ENCODE data around the gene NAT14.

Gene NAT14

DNA sequence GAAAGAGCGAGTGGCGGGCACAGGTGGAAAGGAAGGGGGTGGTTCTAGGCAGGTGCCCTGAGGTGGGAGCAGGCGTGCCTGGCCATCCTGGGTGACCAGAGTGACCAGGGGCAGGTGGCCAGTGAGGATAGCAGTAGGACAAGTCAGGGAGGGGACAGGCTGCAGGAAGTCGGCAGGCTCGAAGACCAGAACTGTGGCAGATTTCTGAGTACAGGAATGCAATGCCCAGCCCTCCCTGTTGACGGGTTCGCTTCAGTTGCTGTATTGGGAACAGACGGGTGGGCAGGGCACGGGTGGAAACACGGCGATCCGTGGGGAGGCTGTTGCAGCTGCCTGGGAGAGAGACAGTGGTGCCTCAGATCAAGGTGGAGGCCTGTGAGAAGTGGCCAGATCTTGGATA, 6.6 kb upstream of the NAT14 start:
- DNase-seq (ENCODE audit: low read depth): no peak
- TF ChIP-seq, protein P1, sequence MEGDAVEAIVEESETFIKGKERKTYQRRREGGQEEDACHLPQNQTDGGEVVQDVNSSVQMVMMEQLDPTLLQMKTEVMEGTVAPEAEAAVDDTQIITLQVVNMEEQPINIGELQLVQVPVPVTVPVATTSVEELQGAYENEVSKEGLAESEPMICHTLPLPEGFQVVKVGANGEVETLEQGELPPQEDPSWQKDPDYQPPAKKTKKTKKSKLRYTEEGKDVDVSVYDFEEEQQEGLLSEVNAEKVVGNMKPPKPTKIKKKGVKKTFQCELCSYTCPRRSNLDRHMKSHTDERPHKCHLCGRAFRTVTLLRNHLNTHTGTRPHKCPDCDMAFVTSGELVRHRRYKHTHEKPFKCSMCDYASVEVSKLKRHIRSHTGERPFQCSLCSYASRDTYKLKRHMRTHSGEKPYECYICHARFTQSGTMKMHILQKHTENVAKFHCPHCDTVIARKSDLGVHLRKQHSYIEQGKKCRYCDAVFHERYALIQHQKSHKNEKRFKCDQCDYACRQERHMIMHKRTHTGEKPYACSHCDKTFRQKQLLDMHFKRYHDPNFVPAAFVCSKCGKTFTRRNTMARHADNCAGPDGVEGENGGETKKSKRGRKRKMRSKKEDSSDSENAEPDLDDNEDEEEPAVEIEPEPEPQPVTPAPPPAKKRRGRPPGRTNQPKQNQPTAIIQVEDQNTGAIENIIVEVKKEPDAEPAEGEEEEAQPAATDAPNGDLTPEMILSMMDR (IDR thresholded peaks at IDR 0.05; ENCODE audit: insufficient read depth, low read depth, low read length, missing control alignments): no peak
- H3K4me3 ChIP-seq (ENCODE audit: low read length): no peak overlapping the region

DNA sequence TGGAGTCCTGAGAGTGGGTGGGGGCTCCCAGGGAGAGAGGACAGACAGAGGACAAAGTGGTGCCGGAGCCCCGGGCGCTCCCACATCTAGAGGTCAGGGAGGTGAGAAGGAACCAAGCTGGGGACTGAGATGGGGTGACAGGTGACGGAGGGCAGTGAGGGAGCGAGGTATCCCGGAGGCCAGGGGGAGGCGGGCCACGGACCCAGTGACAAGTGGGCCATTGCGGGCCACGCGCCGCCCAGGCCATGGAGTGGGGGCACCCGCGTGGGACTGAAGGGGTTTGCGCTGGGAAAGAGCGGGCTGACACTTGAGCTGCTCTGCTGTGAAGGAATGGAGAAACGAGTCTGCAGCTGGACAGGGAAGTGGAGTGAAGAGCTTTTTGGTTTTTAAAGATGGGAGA, 5.9 kb upstream of the NAT14 start:
- TF ChIP-seq, protein P1 (IDR thresholded peaks at IDR 0.05; ENCODE audit: insufficient read depth, low read depth, low read length, missing control alignments): no peak
- DNase-seq (ENCODE audit: low read depth): no peak
- H3K4me3 ChIP-seq (ENCODE audit: low read length): no peak overlapping the region

DNA sequence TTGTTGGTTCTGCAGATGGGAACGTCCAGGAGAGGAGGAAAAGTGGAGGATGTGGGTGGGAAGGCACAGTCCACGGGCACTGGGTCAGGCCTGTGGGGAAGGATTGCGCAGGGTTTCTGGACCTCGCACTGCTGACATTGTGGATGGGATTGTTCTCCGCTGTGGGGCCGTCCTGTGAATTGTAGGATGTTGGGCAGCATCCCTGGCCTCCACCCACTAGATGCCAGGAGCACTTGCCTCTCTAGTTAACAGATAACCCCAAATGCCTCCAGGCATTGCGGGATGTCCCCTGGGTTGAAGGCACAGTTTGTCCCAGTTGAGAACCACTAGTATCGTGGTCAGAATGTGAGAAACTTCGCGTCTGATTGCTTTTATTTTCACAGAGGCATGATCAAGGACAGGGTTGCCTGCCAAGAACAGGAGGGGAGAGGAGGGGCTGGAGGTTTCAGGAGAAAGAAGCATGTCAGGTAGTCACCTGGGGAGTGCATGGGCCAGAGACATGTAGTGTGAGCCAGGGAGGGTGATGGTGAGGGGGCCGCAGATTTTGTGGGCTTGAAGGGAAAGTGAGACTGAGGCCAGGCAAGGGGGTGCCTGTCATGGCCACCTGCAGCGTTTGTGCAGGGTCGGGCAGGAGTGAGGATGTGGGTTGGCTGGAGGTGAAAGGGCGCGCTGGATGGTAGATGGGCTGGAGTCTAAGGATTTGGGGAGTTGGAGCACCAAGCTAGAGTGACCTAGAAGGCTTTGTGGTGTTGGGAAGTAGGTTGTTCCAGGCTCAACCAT, 5.3 kb upstream of the NAT14 start:
- no peak for DNase-seq (ENCODE audit: low read depth)
- no peak overlapping the region for H3K4me3 ChIP-seq (ENCODE audit: low read length)
- TF ChIP-seq, protein P1 (IDR thresholded peaks at IDR 0.05; ENCODE audit: insufficient read depth, low read depth, low read length, missing control alignments): no peak

DNA sequence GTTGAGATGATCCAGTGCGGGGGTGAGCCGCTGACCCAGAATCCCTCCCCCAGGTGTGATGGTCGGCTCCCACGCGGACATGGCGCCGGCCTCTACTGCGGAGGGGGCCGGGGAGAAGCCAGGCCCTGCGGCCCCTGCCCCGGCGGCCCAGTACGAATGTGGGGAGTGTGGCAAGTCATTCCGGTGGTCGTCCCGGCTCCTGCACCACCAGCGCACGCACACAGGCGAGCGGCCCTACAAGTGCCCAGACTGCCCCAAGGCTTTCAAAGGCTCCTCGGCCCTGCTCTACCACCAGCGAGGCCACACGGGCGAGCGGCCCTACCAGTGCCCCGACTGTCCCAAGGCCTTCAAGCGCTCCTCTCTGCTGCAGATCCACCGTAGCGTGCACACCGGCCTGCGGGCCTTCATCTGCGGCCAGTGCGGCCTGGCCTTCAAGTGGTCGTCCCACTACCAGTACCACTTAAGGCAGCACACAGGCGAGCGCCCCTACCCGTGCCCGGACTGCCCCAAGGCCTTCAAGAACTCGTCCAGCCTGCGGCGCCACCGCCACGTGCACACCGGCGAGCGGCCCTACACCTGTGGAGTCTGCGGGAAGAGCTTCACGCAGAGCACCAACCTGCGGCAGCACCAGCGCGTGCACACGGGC, 3.7 kb upstream of the NAT14 start:
- TF ChIP-seq, protein P1 (IDR thresholded peaks at IDR 0.05; ENCODE audit: insufficient read depth, low read depth, low read length, missing control alignments): no peak
- no peak overlapping the region for H3K4me3 ChIP-seq (ENCODE audit: low read length)
- DNase-seq (ENCODE audit: low read depth): no peak

DNA sequence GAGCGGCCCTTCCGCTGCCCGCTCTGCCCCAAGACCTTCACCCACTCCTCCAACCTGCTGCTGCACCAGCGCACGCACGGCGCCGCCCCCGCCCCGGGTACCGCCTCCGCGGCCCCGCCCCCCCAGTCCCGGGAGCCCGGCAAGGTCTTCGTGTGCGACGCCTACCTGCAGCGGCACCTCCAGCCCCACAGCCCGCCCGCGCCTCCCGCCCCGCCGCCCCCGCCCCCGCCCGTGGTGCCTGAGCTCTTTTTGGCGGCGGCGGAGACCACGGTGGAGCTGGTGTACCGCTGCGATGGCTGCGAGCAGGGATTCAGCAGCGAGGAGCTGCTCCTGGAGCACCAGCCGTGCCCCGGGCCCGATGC, 3.2 kb upstream of the NAT14 start:
- no peak overlapping the region for H3K4me3 ChIP-seq (ENCODE audit: low read length)
- DNase-seq (ENCODE audit: low read depth): no peak

DNA sequence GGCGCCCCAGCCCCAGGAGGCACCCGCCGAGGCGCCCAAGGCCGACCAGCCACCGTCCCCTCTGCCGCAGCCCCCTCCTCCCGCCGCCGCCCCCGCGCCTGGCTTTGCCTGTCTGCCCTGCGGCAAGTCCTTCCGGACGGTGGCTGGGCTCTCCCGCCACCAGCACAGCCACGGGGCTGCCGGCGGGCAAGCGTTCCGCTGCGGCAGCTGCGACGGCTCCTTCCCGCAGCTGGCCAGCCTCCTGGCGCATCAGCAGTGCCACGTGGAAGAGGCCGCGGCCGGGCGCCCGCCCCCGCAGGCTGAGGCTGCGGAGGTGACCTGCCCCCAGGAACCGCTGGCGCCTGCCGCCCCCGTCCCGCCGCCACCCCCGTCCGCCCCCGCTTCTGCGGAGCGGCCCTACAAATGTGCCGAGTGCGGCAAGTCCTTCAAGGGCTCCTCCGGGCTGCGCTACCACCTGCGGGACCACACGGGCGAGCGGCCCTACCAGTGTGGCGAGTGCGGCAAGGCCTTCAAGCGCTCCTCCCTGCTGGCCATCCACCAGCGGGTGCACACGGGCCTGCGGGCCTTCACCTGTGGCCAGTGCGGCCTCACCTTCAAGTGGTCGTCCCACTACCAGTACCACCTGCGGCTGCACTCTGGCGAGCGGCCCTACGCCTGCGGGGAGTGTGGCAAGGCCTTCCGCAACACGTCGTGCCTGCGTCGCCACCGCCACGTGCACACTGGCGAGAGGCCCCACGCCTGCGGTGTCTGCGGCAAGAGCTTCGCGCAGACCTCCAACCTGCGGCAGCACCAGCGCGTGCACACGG, 2.6 kb upstream of the NAT14 start:
- no peak for DNase-seq (ENCODE audit: low read depth)
- H3K4me3 ChIP-seq (ENCODE audit: low read length): no peak overlapping the region
- TF ChIP-seq, protein P1 (IDR thresholded peaks at IDR 0.05; ENCODE audit: insufficient read depth, low read depth, low read length, missing control alignments): no peak

More for the DNA sequence above, 3.2 kb upstream of the NAT14 start:
- TF ChIP-seq, protein P1 (IDR thresholded peaks at IDR 0.05; ENCODE audit: insufficient read depth, low read depth, low read length, missing control alignments): no peak
